Measurements from ENCODE around the gene ARSK. TPM values are rescaled to one million over a fixed set of nuclear protein-coding genes. Genes with fewer than 3 reads are reported as not detected.

ARSK gene
- total RNA-seq, 4 donors from 2014 or later, result 11.0 to 19.9 (median 13.7) TPM

- Histone ChIP-seq H3K4me3 (no peak overlapping the region), H3K27me3 (no peaks in the 10 kb centered on the region), H3K4me1 (peaks cover 0 to 14% (median 1%) of the 10 kb centered on the region in 4 donors), H3K9me3 (no peaks in the 10 kb centered on the region), H3K27ac (no peak overlapping the region), H3K36me3 (peaks cover 0 to 63% (median 6%) of the 10 kb centered on the region in 3 donors)
- TF ChIP-seq EP300 (IDR thresholded peaks at IDR 0.05), result no peak
- TF ChIP-seq POLR2A (IDR thresholded peaks at IDR 0.05), result no peak
- no peak for TF ChIP-seq CTCF (IDR thresholded peaks at IDR 0.05)
- DNase-seq (ENCODE audit: low spot score in 2 of 2), result no peak
- 82 to 88% methylated on average over 2 of the region's 2 CpGs for WGBS, 2 donors
These were observed 17.4 kb upstream of the ARSK start for GRCh38 chr5:95537501-95537900.

GRCh38 chr5:95543017-95543705 is 11.7 kb upstream of the ARSK start:
- Histone ChIP-seq H3K4me3 (no peak overlapping the region), H3K36me3 (peaks cover 0 to 78% (median 6%) of the 10 kb centered on the region in 3 donors), H3K27me3 (no peaks in the 10 kb centered on the region), H3K4me1 (peaks cover 0 to 10% (median 0%) of the 10 kb centered on the region in 4 donors), H3K27ac (no peak overlapping the region), H3K9me3 (no peaks in the 10 kb centered on the region)
- TF ChIP-seq EP300 (IDR thresholded peaks at IDR 0.05) (no peak), POLR2A (IDR thresholded peaks at IDR 0.05) (no peak), CTCF (IDR thresholded peaks at IDR 0.05) (no peak)
- DNase-seq (ENCODE audit: low spot score in 2 of 2), result no peak
- 54 to 61% methylated on average over 3 of the region's 3 CpGs for WGBS, 2 donors

- H3K36me3 ChIP-seq, result peaks cover 0 to 51% (median 4%) of the 10 kb centered on the region in 3 donors
- TF ChIP-seq CTCF (IDR thresholded peaks at IDR 0.05) (no peak), EP300 (IDR thresholded peaks at IDR 0.05) (no peak), POLR2A (IDR thresholded peaks at IDR 0.05) (no peak)
- H3K27ac ChIP-seq, result no peak overlapping the region
- H3K4me3 ChIP-seq, result no peak overlapping the region
- H3K9me3 ChIP-seq, result no peaks in the 10 kb centered on the region
- H3K4me1 ChIP-seq, result peaks cover 0 to 31% (median 13%) of the 10 kb centered on the region in 4 donors
- no peaks in the 10 kb centered on the region for H3K27me3 ChIP-seq
- no peak for DNase-seq (ENCODE audit: low spot score in 2 of 2)
These were observed 5.9 kb upstream of the ARSK start for GRCh38 chr5:95549030-95549429.

- Histone ChIP-seq H3K27ac (peak overlapping the region; percentile 32 to 93 (median 86)), H3K4me1 (peaks cover 0 to 43% (median 17%) of the 10 kb centered on the region in 4 donors), H3K4me3 (peak overlapping the region; percentile 55 to 88 (median 76)), H3K36me3 (peaks cover 0 to 13% (median 0%) of the 10 kb centered on the region in 3 donors), H3K9me3 (no peaks in the 10 kb centered on the region), H3K27me3 (no peaks in the 10 kb centered on the region)
- TF ChIP-seq POLR2A (IDR thresholded peaks at IDR 0.05) (no peak), EP300 (IDR thresholded peaks at IDR 0.05) (no peak), CTCF (IDR thresholded peaks at IDR 0.05) (no peak)
- no peak for DNase-seq (ENCODE audit: low spot score in 2 of 2)
- WGBS, 2 donors, result 0 to 2% methylated on average over 6 of the region's 6 CpGs
These were observed 612 bp upstream of the ARSK start for GRCh38 chr5:95554331-95554646.

DNA sequence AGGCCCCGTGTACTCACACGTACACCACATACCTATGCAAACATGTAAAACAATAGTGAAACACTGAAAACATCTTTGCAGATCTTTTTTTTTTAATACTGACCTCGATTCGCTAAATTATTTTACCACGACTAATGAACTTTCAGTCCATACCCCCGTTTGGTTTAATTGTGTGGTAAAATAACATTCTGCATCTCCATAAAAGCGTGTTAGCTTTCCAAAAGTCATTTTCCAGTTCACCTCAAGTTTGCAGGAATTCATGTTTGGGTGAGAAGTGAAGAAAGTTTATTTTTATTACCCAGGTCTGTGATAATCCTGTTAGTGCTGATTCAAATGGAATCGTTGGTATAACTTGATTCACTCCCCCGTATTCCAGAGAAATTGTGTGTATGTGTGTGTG is 652 bp downstream of the ARSK start:
- H3K9me3 ChIP-seq, result no peaks in the 10 kb centered on the region
- peak overlapping the region; percentile 18 to 93 (median 86) for H3K27ac ChIP-seq
- no peak for DNase-seq (ENCODE audit: low spot score in 2 of 2)
- H3K4me1 ChIP-seq, result peaks cover 0 to 43% (median 17%) of the 10 kb centered on the region in 4 donors
- no peaks in the 10 kb centered on the region for H3K27me3 ChIP-seq
- no peak for TF ChIP-seq EP300 (IDR thresholded peaks at IDR 0.05)
- TF ChIP-seq CTCF (IDR thresholded peaks at IDR 0.05), result no peak
- no peak for TF ChIP-seq POLR2A (IDR thresholded peaks at IDR 0.05)
- peak overlapping the region; percentile 55 to 88 (median 76) for H3K4me3 ChIP-seq
- peaks cover 0 to 7% (median 0%) of the 10 kb centered on the region in 3 donors for H3K36me3 ChIP-seq
- WGBS, 2 donors, result 1% methylated on average over 9 of the region's 9 CpGs

All from tibial nerve (tissue), 4 donors.